GM19240 (cell line): ENCODE measurements around the gene KIAA0513.
"Not testable (repeated sequence)": the region's sequence is repeated elsewhere in the genome, so short reads cannot be mapped to it uniquely, and the experiment has no call there.

ENCODE experiments used
- DNase-seq: peaks from one replicate; pipeline ENCODE4 v3.0.0; 2011; ENCODE audit warnings: low spot score; ENCODE audit not compliant: insufficient read length

KIAA0513 gene

DNA sequence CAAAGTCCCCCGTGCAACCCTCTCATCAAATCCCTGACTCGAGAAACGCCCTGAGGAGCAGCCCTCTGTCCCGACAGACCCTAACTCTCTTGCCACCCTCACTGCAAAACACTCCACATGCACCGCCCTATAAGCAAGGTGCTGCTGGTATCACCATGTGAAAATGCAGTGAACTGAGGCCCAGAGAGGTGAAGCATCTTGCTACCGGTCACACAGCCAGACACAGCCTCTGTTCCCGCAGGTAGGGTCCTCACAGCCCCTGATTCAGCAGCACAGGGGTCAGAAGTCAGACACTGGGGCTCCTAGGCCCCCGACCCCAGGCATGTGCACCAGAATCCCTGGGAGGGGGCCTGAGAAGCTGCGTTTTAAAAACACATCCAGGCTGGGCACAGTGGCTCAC is 83.6 kb downstream of the KIAA0513 start:
- no peak for DNase-seq

DNA sequence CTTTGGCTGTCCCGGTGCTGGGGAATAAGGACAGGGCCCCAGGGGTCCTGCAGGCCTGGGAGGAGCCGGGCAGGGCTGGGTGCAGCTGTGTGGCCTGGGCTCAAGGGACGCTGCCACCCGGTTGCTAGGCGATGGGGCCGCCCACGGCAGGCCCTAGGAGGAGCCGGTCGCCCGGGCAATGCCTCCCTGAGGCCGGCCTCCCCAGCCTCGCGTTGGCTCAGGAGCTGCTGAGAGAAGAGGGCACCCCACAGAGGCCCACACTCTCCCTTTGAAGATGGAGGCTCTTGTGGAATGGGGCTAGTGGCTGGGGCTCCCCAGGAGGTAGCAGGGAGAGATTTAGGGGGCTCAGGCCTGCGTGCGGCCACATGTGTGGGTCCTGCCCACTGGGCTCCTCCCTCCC is 84.8 kb downstream of the KIAA0513 start, which contains the start of gene CIBAR2:
CIBAR2 (minus strand) TSS at position 109 of the 400 bp plus-strand sequence. CDS start 120 bp downstream, outside the sequence.
- DNase-seq: no peak

DNA sequence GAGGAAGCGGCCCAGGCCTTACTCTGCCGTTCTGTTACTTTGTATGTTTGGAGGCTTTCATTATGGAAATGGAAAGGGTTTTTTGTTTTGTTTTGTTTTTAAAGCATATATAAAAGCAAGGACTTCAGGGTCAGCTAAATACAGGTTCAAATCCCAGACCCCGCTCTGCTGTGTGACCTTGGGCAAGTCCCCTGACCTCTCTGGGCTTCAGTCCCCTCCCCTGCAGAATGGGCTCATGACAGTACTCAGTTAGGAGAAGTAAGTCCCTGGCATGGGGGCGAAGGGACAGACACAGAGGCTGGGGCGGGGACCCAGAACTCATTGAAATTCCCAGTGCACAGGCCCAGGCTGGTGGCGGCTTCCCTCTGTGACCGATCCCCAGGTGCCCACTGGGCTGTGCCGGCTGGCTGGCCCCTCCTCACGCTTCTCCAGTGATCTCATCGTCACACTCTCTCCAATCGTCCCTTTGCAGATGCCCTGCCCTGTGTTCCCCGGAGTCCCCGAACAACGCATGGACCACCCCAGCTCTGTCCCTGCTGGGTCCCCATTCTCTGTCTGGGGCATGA is 85.7 kb downstream of the KIAA0513 start:
- DNase-seq: no peak

DNA sequence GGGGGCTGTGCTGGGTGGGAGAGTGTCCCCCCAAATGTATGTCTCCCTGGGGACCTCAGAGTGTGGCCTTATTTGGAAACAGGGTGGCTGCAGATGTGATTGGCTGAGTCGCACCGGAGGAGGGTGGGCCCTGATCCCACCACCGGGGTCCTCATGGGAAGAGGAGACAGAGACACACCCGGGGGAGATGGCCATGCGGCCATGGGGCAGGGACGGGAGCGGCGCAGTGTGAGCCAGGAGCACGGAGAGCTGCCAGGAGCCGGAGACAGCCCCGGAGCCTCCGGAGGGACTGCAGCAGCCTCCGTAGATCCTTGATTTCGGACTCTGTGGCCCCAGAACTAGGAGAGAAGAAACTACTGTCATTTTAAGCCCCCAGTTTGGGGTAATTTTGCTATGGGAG is 86.3 kb downstream of the KIAA0513 start:
- DNase-seq: no peak

DNA sequence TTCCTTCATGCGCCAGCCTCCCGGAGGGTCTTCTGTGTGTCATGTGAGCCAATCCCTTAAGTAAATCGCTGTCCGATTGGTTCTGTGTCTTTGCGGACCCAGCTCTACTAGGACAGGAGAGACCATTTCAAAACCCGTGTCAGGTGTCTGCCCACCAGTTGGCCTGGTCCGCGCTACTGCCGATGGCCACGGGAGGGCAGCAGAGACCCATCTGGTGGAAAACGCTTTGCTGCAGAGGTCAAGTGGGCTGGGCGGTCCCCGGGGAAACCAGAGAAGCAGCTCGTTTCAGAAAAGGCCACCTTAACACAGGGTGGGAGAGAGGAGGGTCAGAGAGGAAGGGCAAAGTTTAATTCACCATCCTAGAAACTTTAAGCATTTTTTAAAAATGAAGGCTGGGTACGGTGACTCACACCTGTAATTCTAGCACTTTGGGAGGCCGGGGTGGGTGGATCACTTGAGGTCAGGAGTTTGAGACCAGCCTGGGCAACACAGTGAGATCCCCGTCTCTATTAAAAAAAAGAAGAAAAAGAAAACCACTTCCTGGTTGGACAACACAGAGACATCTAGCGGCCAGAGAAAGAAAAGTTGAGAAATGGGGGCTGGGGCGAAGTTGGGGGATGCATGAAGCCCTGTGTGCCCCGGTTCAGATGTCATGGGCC is 87.4 kb downstream of the KIAA0513 start:
- peak; percentile 97 for DNase-seq

DNA sequence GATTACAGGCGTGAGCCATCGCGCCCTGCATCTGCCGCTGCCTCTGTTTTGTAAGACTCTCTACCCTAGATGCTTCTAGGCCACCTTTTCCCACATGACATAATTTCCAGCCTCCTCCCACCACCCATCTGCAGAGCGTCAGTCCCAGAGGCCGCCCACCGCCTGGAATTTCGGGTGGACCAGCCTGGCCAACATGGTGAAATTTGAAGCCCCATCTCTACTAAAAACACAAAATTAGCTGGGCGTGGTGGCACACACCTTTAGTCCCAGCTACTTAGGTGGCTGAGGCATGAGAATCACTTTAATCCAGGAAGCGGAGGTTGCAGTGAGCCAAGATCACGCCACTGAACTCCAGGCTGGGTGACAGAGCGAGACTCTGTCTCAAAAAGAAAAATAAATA is 89.8 kb downstream of the KIAA0513 start:
- DNase-seq: no peak

DNA sequence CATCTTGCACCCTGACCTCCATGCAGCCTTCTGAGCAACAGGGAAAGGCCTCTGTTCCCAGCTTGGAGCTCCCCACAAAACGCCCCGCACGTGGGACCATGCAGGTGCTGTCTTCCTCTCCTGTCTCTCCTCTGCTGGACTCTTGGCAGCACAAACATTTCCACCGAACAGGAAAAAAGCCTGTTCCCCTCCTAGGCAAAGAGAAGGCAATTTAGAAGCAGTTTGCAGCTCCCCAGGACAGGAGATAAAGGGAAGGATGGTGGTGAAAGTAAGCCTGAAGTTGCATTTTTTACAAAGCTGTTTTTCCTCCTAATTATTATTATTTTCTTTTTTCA is 92.4 kb downstream of the KIAA0513 start:
- no peak for DNase-seq

DNA sequence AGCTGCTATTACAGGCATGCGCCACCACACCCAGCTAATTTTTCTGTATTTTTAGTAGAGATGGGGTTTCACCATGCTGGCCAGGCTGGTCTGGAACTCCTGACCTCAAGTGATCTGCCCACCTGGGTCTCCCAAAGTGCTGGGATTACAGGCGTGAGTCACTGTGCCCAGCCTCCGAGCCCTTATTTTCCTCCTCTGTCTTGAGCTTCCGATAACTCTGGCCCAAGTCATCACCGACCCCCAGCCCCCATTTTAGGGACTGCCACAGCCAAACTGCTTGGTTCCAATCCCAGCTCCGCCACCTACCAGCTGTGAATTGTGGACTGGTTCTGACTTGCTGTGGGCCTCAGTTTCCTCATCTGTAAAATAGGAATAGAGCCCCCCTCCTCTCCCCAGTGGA is 95.8 kb downstream of the KIAA0513 start:
- DNase-seq: not testable (repeated sequence)

DNA sequence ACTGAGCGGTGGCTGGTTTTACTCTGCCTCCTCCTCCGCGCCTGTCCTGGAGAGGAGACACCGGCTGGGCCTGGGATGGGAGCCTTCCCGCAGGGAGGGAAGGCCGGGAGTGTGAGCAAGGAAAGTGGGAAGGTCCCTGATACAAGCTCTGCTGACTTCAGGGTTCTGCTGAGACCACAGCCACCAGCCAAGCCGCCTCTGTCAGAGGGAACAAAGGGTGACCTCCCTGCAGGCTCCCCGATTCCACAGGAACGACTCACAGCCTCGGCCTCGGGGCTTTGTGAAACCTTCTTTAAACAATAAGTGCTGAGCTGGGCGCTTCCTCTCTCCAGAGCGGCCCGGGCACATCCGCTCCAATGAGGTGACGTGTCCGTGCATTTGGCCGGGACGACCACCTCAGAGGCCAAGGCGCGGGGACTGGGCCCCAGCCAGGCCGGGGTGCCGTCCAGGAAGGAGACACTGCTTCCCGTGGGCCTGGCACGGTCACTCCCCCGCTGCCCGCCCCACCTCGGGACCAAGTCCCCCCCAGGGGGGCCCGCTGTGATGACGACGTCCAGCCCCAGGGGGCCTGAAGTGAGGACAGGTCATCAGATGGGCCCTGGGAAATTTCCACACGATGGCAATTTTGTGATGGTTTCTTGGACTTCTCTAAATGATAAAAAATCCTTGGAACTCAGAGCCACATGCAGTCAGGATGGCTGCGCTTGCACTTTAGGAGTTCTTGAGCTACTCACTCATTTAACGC is 96.5 kb downstream of the KIAA0513 start:
- no peak for DNase-seq

DNA sequence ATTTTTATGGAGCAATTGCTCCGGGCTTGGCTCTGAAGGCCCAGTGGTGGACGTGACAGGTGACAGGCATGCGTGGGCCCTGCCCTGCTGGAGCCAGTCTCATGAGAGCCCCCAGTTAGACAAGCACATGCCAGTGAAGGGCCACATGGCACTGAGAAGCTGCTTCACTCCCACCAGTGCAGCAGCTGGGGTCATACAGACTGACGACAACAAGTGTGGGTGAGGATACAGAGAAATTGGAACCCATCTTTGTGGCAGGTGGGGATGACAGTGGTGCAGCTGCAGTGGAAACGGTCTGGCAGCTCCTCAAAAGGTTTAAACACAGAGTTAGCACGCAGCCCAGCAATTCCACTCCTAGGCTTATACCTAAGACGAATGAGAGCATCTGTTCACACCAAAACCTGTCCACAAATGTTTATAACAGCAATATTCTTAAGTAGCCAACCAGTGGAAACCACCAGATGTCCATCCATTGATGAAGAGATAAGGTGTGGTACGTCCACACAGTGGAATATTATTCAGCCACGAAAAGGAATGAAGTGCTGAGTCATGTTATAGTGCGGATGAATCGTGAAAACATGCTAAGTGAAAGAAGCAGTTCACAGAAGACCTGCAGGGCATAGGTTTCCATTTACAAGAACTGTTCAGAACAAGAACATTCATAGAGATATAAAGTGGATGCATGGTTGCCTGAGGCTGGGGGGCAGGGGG is 97.2 kb downstream of the KIAA0513 start:
- DNase-seq: no peak

DNA sequence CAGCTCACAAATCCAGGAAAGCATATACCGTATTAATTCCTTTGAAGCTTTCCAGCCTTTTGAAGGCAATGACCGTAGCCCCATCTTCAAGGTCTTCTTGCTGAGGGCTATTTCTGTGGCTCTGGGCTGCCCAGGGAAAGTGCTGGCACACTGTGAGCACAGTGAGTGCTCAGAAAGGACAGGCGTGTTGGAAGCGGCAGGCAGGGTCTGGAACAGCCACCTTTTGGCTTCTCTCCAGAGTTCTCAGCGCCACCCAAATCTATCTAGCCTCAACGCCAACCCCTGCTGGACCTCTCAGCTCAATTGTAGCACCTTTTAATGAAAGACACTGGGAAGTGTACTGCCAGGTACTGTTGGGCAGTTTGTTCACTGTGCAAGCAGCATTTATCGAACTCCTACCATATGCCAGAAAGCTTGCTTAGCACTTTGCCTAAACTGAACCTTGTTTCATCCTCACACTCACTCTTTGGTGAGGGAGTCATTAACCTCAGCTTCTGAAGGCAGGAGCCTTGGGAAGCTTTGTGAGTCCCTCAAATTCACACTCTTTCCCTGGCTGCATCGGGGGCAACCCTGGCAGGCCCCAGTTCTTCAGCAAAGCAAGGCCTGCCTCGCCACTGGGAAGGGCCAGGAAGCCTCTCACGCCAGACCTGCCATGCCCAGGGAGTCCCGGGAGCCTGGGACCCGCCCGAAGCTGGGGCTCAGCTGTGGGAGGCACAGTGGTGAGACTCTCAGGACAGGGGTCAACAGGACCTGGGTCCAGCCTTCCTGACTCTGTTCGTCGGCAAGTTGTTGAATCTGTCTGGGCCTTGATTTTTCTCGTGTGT is 98.2 kb downstream of the KIAA0513 start:
- DNase-seq: no peak

DNA sequence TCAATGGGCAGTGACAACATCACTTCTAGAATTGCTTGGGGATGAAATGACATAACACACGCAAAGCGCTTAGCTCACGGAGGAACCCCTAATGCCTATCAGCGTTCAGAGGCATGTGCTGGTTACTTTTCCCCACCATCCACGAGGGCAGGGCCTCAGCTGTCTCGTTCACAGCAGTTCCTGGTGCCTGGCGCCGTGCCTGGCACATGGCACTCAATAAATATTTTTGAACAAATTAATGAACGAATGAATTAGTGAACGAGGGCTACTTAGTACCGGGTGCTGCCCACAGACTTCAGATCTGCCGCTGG is 98.8 kb downstream of the KIAA0513 start:
- no peak for DNase-seq

DNA sequence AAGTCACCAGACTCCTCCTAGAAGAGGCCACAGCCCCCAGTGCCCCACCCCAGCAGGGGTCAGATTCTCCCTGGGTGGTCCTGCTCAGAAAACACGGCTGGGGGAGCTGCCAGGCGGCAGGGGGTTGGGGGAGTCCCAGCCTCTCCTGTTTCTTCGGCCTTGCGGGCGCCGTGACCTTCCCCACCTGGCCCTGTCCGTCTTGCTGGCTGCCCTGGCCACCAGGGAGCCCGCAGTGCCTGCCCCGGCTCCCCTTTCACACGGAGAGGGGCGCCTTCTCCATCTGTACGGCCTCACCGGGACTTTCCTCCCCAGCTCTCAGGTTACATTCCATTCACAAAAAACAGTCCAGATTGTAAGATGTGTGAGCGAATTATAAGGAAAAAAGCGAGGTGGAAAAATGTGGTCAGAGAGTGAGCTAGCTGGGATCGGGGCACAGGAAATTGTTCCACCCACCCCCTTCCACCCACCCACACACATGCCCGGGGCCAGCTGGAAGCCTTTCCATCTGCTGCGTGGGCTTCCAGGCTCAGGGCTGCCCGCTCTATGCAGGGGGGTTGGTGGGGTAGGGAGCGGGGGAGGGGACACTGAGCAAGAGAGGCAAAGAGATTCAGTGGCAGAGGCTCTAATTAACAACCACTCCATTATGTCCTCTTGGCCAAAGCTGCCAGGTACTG is 99.2 kb downstream of the KIAA0513 start:
- DNase-seq: no peak

DNA sequence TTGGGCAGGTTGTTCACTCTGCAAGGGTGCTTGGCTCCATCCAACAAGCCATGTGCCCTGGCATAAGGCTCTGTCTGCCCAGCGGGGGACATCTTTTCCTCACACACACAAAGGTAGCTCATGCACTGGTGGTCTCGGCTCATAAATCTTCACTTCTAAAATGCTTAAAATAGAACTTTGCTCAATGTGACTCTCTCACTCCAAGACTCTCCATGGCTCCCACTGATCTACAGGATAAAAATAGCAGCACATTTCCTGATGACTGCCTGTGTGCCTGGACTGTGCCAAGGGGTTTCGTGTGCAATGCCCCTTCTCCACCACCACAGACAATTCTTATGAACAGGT is 99.8 kb downstream of the KIAA0513 start:
- DNase-seq: no peak

DNA sequence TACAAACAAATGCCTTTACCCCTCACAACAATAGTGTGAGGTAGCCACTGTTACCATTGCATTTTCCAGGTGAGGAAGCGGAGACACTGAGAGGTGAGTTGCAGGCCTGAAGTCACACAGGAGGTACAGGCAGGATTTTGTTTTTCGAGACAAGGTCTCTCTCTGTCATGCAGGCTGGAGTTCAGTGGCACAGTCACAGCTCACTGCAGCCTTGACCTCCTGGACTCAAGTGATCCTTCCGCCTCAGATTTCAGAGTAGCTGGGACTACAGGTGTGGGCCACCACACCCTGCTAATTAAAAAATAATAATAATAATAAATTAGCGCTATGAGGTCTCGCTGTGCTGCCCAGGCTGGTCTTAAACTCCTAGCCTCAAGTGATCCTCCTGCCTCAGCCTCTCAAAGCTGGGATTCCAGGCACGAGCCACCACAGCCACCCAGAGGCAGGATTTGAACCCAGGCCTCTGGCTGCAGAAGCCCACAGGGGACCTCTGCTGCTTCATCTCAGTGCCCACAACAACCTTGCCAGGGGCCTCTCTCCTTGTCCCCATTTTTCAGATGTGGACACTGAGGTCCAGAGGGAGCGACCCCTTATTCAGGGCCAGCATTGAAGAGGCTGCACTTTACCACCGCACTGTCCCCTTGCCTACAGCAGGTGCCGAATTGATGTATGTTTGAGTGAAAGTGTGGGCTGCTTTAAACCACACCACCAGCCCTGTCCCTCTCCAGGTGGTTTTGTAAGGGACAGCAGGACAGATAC is 100.7 kb downstream of the KIAA0513 start:
- DNase-seq: no peak

DNA sequence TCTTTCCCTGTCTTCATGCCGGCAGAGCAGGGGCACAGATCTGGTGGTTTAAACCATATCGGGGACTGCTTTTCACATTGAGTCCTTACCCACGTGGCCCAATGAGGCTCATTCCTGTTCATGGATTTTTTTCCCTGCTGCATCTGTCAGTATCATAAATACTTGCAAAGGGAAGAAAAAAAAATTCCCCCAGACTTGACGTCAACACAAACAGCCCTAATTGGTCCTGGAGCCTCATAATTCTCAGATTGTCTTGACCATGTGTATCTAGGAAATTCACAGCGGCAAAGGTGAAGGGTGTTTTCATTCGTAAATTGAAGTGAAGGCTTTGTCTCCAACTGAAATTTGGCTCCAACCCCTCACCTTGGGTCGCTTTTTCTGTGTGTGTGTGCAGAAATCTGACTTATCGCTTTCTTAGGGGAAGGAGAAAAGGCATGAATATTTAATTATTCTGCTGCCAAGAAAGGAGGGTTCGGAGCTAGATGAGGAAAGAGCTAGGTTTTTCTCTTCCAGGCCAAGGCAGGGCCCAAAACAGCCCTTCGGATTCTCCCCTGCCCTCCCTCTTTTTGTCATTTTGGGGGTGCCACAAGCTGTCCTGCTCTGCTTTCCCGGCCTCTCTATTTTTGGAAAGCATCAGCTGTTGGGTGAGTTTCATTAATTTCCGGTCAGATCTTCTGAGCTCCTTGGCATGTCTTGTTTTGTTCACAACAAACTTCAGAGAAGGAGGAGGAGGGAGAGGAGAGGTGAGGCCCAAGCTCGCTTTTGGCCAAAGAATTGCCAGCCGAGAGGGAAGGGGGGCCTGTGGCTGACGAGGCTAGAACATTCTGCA is 102.5 kb downstream of the KIAA0513 start:
- DNase-seq: no peak

DNA sequence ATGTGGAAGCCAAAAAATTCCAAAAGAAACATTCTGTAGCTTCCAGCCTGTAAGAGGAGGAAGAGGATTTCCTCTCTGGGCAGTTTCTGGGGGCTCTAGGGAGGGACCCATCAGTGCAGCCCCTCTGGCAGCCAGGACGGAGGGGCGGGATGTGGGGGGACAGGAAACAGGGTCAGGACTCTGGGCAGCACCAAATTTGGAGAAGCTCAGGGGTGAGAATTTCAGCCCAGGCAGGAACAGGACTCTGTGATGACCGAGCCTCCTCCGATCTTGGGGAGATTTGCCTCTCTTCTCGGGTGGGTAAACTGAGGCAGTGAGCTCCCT is 103.1 kb downstream of the KIAA0513 start:
- DNase-seq: no peak

DNA sequence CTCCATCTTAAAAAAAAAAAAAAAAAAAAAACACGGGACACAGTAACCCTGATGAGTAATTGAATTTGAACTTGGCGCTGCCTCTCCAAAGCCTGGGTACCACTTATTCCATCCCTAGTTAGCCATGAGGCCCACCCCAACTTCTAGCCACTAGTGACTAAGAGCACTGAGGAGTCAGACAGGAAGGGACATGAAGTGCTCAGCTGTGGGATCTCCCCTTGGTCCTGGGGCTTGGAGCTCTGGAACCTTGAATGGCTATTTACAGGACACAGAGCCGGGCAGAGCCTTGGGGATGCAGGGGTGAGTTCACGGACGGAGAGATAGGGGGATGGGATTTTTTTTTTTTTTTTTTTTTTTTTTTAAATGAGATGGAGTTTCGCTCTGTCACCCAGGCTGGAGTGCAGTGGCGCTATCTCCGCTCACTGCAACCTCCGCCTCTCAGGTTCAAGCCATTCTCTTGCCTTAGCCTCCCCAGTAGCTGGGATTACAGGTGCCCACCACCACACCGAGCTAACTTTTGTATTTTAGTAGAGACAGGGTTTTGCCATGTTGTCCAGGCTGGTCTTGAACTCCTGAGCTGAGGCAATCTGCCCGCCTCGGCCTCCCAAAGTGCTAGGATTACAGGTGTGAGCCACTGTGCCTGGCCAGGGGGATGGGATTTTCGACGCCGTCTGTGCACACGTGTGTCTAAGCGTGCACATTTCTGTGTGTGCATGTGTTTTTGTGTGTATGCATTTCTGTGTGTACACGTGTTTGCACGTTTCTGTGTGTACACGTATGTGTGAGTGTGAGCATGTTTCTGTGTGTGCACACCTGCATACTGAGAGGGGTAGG is 105.1 kb downstream of the KIAA0513 start:
- no peak for DNase-seq

DNA sequence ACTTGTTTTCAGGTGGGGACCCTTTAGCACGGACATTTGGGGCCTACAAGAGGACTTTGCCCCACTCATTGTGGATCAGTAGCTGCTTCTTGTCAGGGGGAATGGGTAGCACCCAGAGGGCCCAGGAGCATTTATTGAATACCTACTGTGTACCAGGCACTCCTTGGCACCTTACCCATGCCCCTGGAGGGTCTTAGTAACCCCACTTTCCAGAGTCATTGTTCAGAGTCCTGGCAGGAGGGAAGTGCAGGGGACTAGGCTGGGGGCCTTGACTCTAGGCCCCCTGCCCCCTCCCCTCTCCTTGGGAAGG is 105.7 kb downstream of the KIAA0513 start:
- DNase-seq: no peak
